HepG2 (cell line): Measurements from ENCODE around the gene SKI. TPM values are rescaled to one million over a fixed set of nuclear protein-coding genes. Genes with fewer than 3 reads are reported as not detected.

Source experiments
- ATAC-seq: fragments of 200-7000 bp; cut with Tn5 transposase; 3 replicates; pipeline ENCODE4 v1.9.1; 2020; ENCODE audit warnings: mild to moderate bottlenecking, moderate library complexity
- BruUV-seq: library from RNA; stranded (reverse); fragments of 400-500 nt; replicated peaks from 2 replicates; lab custom pipeline; 2021; lab: Mats Ljungman, UMichigan
- CTCF ChIA-PET: fragments of 300-600 bp; formaldehyde crosslinking; extraction: SDS; loops from one replicate; lab custom pipeline; 2021; ENCODE audit warnings: low total read pairs, inconsistent platforms, low intra/inter-chr PET ratio; lab: Yijun Ruan, JAX
- POLR2A ChIA-PET: fragments of 350-600 bp; sonication (Branson Sonifier 250); formaldehyde crosslinking; loops from one replicate; lab custom pipeline; 2020; ENCODE audit warnings: antibody characterized with exemption, inconsistent platforms; lab: Yijun Ruan, JAX
- DNase-seq: peaks from one replicate; pipeline ENCODE4 v3.0.0-alpha.2; 2015; ENCODE audit warnings: low spot score
- FAIRE-seq: peaks from 3 replicates; lab custom pipeline; 2011; peaks lifted over from hg19 to GRCh38; lab: Jason Lieb, UNC
- H2AFZ ChIP-seq: one replicate; pipeline ENCODE4 v1.6.1; 2011; ENCODE audit warnings: low read length, inconsistent platforms
- H3K27ac ChIP-seq: fragments of 300-600 bp; 3 replicates; pipeline ENCODE4 v1.8.0; 2011; ENCODE audit warnings: mixed run types, mild to moderate bottlenecking, mixed read lengths, low read length, inconsistent platforms; ENCODE audit not compliant: insufficient read depth; ENCODE audit errors: extremely low read length
- H3K27me3 ChIP-seq, 2 experiments: fragments of 200-600 bp in 1 of 2; 2 replicates in 1 of 2; 3 replicates in 1 of 2; pipeline versions ENCODE4 v1.6.0 to v1.8.0; 2011; ENCODE audit warnings: low read length in 2 of 2, mild to moderate bottlenecking in 2 of 2, moderate library complexity in 2 of 2, inconsistent platforms in 1 of 2; ENCODE audit not compliant: insufficient read depth in 2 of 2, control insufficient read depth in 1 of 2
- H3K36me3 ChIP-seq, 2 experiments: fragments of 200-600 bp in 1 of 2; replicated peaks in 1 of 2; 2 replicates in 1 of 2; 3 replicates in 1 of 2; pipeline versions ENCODE4 v1.5.1 to v1.8.0; 2011; ENCODE audit warnings: low read length in 2 of 2, inconsistent platforms in 1 of 2; ENCODE audit not compliant: insufficient read depth in 2 of 2, control insufficient read depth in 1 of 2
- H3K4me1 ChIP-seq: 2 replicates; pipeline ENCODE4 v1.5.1; 2012; ENCODE audit warnings: low read length, inconsistent platforms; ENCODE audit not compliant: insufficient read depth
- H3K4me2 ChIP-seq: 2 replicates; pipeline ENCODE4 v1.6.0; 2011; ENCODE audit warnings: low read depth, low read length, inconsistent platforms
- H3K4me3 ChIP-seq, 3 experiments: fragments of 200-600 bp in 1 of 3; sonication (generic), shearing (Covaris generic) in 1 of 3; replicated peaks in 1 of 3; 2 replicates each; pipeline ENCODE4 v1.5.1; 2011 to 2016; ENCODE audit warnings: low read length in 3 of 3, inconsistent platforms in 2 of 3, low read depth in 2 of 3, mild to moderate bottlenecking in 2 of 3, control low read depth in 1 of 3, mixed read lengths in 1 of 3; ENCODE audit not compliant: insufficient read depth in 1 of 3
- H3K79me2 ChIP-seq: one replicate; pipeline ENCODE4 v1.6.1; 2011; ENCODE audit warnings: low read length, inconsistent platforms; ENCODE audit not compliant: insufficient read depth
- H3K9ac ChIP-seq: 2 replicates; pipeline ENCODE4 v1.6.0; 2011; ENCODE audit warnings: mild to moderate bottlenecking, low read depth, low read length, inconsistent platforms; ENCODE audit not compliant: insufficient read depth
- H3K9me3 ChIP-seq: 2 replicates; pipeline ENCODE4 v1.5.1; 2012; ENCODE audit warnings: mild to moderate bottlenecking, low read length
- H4K20me1 ChIP-seq: 2 replicates; pipeline ENCODE4 v1.6.0; 2011; ENCODE audit warnings: inconsistent platforms, mild to moderate bottlenecking, low read length, moderate library complexity; ENCODE audit not compliant: insufficient read depth
- AGO2 ChIP-seq: fragments of 200-400 bp; formaldehyde crosslinking; optimal IDR thresholded peaks from 2 replicates; pipeline ENCODE3; 2017; ENCODE audit warnings: mild to moderate bottlenecking, low read depth, low read length, moderate library complexity
- EEA1 ChIP-seq: sonication (generic); formaldehyde crosslinking; IDR thresholded peaks from 2 replicates; pipeline ENCODE4 v1.5.1; 2020; ENCODE audit warnings: mild to moderate bottlenecking, missing genetic modification reagents, borderline replicate concordance
- FOSL1 ChIP-seq: sonication (generic); formaldehyde crosslinking; IDR thresholded peaks from 2 replicates; pipeline ENCODE4 v1.9.0; 2021; ENCODE audit warnings: missing genetic modification reagents, borderline replicate concordance
- GPN1 ChIP-seq: sonication (generic); formaldehyde crosslinking; IDR thresholded peaks from 2 replicates; pipeline ENCODE4 v1.5.1; 2020; ENCODE audit warnings: missing genetic modification reagents, borderline replicate concordance
- GTF3A ChIP-seq: sonication (generic); formaldehyde crosslinking; conservative IDR thresholded peaks from 2 replicates; pipeline ENCODE4 v1.4.0; 2020; ENCODE audit warnings: mild to moderate bottlenecking, missing genetic modification reagents
- HIVEP1 ChIP-seq: sonication (generic); formaldehyde crosslinking; IDR thresholded peaks from 2 replicates; pipeline ENCODE4 v1.4.0; 2020; ENCODE audit warnings: mild to moderate bottlenecking, missing genetic modification reagents
- HMG20A ChIP-seq: IDR thresholded peaks from 2 replicates; pipeline ENCODE4 v1.6.1; 2016; ENCODE audit warnings: borderline replicate concordance
- KDM2A ChIP-seq: sonication (generic); formaldehyde crosslinking; IDR thresholded peaks from 2 replicates; pipeline ENCODE4 v1.4.0; 2020; ENCODE audit warnings: low read depth, missing genetic modification reagents, borderline replicate concordance
- NR1H2 ChIP-seq: sonication (generic); formaldehyde crosslinking; IDR thresholded peaks from 2 replicates; pipeline ENCODE4 v1.8.1; 2022; ENCODE audit warnings: low read depth, missing genetic modification reagents, borderline replicate concordance
- SKI ChIP-seq: fragments of 450-650 bp; IDR thresholded peaks from one replicate; pipeline ENCODE4 v1.6.1; 2018; ENCODE audit warnings: mild to moderate bottlenecking; ENCODE audit not compliant: partially characterized antibody
- SNAPC2 ChIP-seq: sonication (generic); formaldehyde crosslinking; IDR thresholded peaks from 2 replicates; pipeline ENCODE4 v1.8.1; 2022; ENCODE audit warnings: mild to moderate bottlenecking, missing genetic modification reagents
- TCF7 ChIP-seq: sonication (generic); IDR thresholded peaks from 2 replicates; pipeline ENCODE4 v1.6.1; 2016; ENCODE audit warnings: antibody characterized with exemption, low read depth
- ZBTB7B ChIP-seq: sonication (generic); formaldehyde crosslinking; IDR thresholded peaks from 2 replicates; pipeline ENCODE4 v1.4.0; 2020; ENCODE audit warnings: missing genetic modification reagents
- ZNF550 ChIP-seq: sonication (generic); formaldehyde crosslinking; IDR thresholded peaks from 2 replicates; pipeline ENCODE4 v1.4.0; 2020; ENCODE audit warnings: mild to moderate bottlenecking, missing genetic modification reagents, borderline replicate concordance
- ZNF564 ChIP-seq: sonication (generic); formaldehyde crosslinking; IDR thresholded peaks from 2 replicates; pipeline ENCODE4 v1.8.1; 2023; ENCODE audit warnings: mild to moderate bottlenecking, missing genetic modification reagents
- ZNF747 ChIP-seq: sonication (generic); formaldehyde crosslinking; IDR thresholded peaks from 2 replicates; pipeline ENCODE4 v1.8.1; 2023; ENCODE audit warnings: missing genetic modification reagents, mild to moderate bottlenecking, borderline replicate concordance
- ZNF775 ChIP-seq: sonication (generic); formaldehyde crosslinking; IDR thresholded peaks from 2 replicates; pipeline ENCODE4 v1.4.0; 2020; ENCODE audit warnings: missing genetic modification reagents, mild to moderate bottlenecking, moderate library complexity, borderline replicate concordance
- ZNF816 ChIP-seq: sonication (generic); formaldehyde crosslinking; IDR thresholded peaks from 2 replicates; pipeline ENCODE4 v1.8.0; 2022; ENCODE audit warnings: missing genetic modification reagents, mild to moderate bottlenecking, borderline replicate concordance
- ZNF878 ChIP-seq: sonication (generic); formaldehyde crosslinking; IDR thresholded peaks from 2 replicates; pipeline ENCODE4 v1.8.1; 2023; ENCODE audit warnings: mild to moderate bottlenecking, missing genetic modification reagents, moderate library complexity
- ZNF879 ChIP-seq: sonication (generic); formaldehyde crosslinking; IDR thresholded peaks from 2 replicates; pipeline ENCODE4 v1.8.1; 2023; ENCODE audit warnings: missing genetic modification reagents
- WGBS: methylation state at CpG from one replicate; pipeline ENCODE4 v1.1.6; 2017; ENCODE audit warnings: low lambda C conversion rate; 5-methylcytosine and 5-hydroxymethylcytosine counted together
- in situ Hi-C: cut with HindIII; loops from 2 replicates; pipeline ENCODE4 v1.10.0; 2017; ENCODE audit warnings: low pct_unique_long_range_greater_than_20kb; ENCODE audit not compliant: extremely low pct_ligation_motif_present
- intact Hi-C: fragments of 100-400 bp; cut with micrococcal nuclease; formaldehyde crosslinking; loops from one replicate; pipeline ENCODE4 v1.10.0; 2022; ENCODE audit not compliant: unreplicated experiment
- polyA plus RNA-seq, 8 experiments: library from polyadenylated mRNA; depleted of rRNA in 3 of 8; stranded (reverse) in 7 of 8; unstranded in 1 of 8; fragments of >200 nt; fragmentation: Illumina TruSeq in 4 of 8; extraction: Trizol in 4 of 8; gene quantifications; 2 replicates each; pipeline versions ENCODE4 v1.2.1 to v1.2.3, GENCODE V29; 2011 to 2016; ENCODE audit warnings: low read depth in 4 of 8, missing spikeins in 1 of 8, mixed read lengths in 1 of 8; ENCODE audit not compliant: insufficient read depth in 1 of 8
- total RNA-seq, 5 experiments: library from RNA; depleted of rRNA; stranded (reverse); fragments of >200 nt; fragmentation: Illumina TruSeq; extraction: Trizol; gene quantifications; 2 replicates each; pipeline ENCODE4 v1.2.3, GENCODE V29; 2016; ENCODE audit warnings: low read depth in 1 of 5
- TF ChIP-seq, protein P1 (sequence below): sonication (generic); formaldehyde crosslinking; IDR thresholded peaks from 2 replicates; pipeline ENCODE4 v1.4.0; 2020; ENCODE audit warnings: mild to moderate bottlenecking, low read depth, missing genetic modification reagents
- TF ChIP-seq, protein P2 (sequence below): sonication (generic); formaldehyde crosslinking; IDR thresholded peaks from 2 replicates; pipeline ENCODE4 v1.8.1; 2022; ENCODE audit warnings: low read depth, mild to moderate bottlenecking, missing genetic modification reagents
- TF ChIP-seq, protein P3 (sequence below): sonication (generic); formaldehyde crosslinking; IDR thresholded peaks from 2 replicates; pipeline ENCODE4 v1.8.0; 2022; ENCODE audit warnings: missing genetic modification reagents, mild to moderate bottlenecking, borderline replicate concordance

SKI gene
- total and polyA plus RNA-seq, 2 of the 13 experiments (the other 11 are each of a cell fraction or from before 2014, with no cell fraction given), result 4.7 to 6.9 TPM

DNA sequence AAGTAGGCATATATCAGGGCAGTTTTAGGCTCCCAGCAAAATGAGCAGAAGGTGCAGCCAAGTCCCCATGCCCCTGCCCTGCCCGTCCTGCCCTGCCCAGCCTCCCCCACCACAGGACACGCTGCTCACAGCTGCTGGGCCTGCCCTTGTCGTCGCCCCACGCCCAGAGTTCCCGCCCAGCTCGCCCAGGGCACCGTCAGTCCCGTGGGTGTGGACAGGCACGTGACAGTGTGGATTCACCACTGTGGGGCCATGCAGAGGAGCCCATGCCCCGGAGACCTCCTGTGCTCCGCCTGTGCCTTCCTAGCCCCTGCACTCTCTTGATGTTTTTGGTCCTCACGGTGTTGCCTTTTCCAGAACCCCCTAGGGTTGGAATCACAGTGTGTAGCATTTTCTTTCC, 40.5 kb upstream of the SKI start:
- H3K27me3 ChIP-seq, result no peaks in the 10 kb centered on the region
- H2AFZ ChIP-seq, result no peak overlapping the region
- CTCF ChIA-PET, result no interaction called here
- 86% methylated on average over 4 of the region's 13 CpGs for WGBS
- no peak overlapping the region for H3K4me3 ChIP-seq
- H3K79me2 ChIP-seq, result peaks cover 15% of the 10 kb centered on the region
- POLR2A ChIA-PET, result no interaction called here
- no peak overlapping the region for H3K27ac ChIP-seq
- no peaks in the 10 kb centered on the region for H4K20me1 ChIP-seq
- no peak for DNase-seq
- FAIRE-seq, result no peak
- intact Hi-C loops (no loop called here), in situ Hi-C loops (loop anchor here (25.0 kb wide), 1 partner anchor 325 kb away; no protein-coding TSS in a partner anchor)
- no peak overlapping the region for H3K4me2 ChIP-seq
- H3K36me3 ChIP-seq, result peaks cover 5 to 15% of the 10 kb centered on the region in 2 experiments
- no peaks in the 10 kb centered on the region for H3K9me3 ChIP-seq
- no TSS peak for BruUV-seq
- H3K9ac ChIP-seq, result no peak overlapping the region
- peaks cover 33% of the 10 kb centered on the region for H3K4me1 ChIP-seq
- no peak for ATAC-seq
- TF ChIP-seq KDM2A, result peak; percentile 18; the same call in 1 of the 2 replicates
- no peak for TF ChIP-seq EEA1 (CRISPR knock-in tag)
- TF ChIP-seq, protein P1, sequence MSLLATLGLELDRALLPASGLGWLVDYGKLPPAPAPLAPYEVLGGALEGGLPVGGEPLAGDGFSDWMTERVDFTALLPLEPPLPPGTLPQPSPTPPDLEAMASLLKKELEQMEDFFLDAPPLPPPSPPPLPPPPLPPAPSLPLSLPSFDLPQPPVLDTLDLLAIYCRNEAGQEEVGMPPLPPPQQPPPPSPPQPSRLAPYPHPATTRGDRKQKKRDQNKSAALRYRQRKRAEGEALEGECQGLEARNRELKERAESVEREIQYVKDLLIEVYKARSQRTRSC (CRISPR knock-in tag), result no peak
- TF ChIP-seq AGO2, result peak; percentile 26
- TF ChIP-seq FOSL1 (CRISPR knock-in tag), result no peak
- no peak for TF ChIP-seq ZNF816 (CRISPR knock-in tag)
- no peak for TF ChIP-seq ZNF878 (CRISPR knock-in tag)
- TF ChIP-seq ZNF879 (CRISPR knock-in tag), result no peak
- no peak for TF ChIP-seq TCF7
- TF ChIP-seq, protein P2, sequence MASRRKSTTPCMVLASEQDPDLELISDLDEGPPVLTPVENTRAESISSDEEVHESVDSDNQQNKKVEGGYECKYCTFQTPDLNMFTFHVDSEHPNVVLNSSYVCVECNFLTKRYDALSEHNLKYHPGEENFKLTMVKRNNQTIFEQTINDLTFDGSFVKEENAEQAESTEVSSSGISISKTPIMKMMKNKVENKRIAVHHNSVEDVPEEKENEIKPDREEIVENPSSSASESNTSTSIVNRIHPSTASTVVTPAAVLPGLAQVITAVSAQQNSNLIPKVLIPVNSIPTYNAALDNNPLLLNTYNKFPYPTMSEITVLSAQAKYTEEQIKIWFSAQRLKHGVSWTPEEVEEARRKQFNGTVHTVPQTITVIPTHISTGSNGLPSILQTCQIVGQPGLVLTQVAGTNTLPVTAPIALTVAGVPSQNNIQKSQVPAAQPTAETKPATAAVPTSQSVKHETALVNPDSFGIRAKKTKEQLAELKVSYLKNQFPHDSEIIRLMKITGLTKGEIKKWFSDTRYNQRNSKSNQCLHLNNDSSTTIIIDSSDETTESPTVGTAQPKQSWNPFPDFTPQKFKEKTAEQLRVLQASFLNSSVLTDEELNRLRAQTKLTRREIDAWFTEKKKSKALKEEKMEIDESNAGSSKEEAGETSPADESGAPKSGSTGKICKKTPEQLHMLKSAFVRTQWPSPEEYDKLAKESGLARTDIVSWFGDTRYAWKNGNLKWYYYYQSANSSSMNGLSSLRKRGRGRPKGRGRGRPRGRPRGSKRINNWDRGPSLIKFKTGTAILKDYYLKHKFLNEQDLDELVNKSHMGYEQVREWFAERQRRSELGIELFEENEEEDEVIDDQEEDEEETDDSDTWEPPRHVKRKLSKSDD (CRISPR knock-in tag), result no peak
- TF ChIP-seq ZNF550 (CRISPR knock-in tag), result no peak
- TF ChIP-seq ZNF747 (CRISPR knock-in tag), result no peak
- TF ChIP-seq HMG20A (CRISPR knock-in tag), result no peak
- TF ChIP-seq GTF3A (CRISPR knock-in tag), result no peak
- TF ChIP-seq ZNF564 (CRISPR knock-in tag), result no peak
- TF ChIP-seq NR1H2 (CRISPR knock-in tag), result no peak
- TF ChIP-seq HIVEP1 (CRISPR knock-in tag), result no peak
- TF ChIP-seq ZNF775 (CRISPR knock-in tag), result no peak
- no peak for TF ChIP-seq SNAPC2 (CRISPR knock-in tag)
- no peak for TF ChIP-seq ZBTB7B
- TF ChIP-seq SKI, result no peak
- no peak for TF ChIP-seq GPN1 (CRISPR knock-in tag)
- TF ChIP-seq, protein P3, sequence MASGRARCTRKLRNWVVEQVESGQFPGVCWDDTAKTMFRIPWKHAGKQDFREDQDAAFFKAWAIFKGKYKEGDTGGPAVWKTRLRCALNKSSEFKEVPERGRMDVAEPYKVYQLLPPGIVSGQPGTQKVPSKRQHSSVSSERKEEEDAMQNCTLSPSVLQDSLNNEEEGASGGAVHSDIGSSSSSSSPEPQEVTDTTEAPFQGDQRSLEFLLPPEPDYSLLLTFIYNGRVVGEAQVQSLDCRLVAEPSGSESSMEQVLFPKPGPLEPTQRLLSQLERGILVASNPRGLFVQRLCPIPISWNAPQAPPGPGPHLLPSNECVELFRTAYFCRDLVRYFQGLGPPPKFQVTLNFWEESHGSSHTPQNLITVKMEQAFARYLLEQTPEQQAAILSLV (CRISPR knock-in tag), result no peak
